ENCODE measurements around the gene NUAK1.

NUAK1 gene

GRCh38 chr12:106109168-106109910 is 29.4 kb downstream of the NUAK1 start:
- no peak for DNase-seq

DNA sequence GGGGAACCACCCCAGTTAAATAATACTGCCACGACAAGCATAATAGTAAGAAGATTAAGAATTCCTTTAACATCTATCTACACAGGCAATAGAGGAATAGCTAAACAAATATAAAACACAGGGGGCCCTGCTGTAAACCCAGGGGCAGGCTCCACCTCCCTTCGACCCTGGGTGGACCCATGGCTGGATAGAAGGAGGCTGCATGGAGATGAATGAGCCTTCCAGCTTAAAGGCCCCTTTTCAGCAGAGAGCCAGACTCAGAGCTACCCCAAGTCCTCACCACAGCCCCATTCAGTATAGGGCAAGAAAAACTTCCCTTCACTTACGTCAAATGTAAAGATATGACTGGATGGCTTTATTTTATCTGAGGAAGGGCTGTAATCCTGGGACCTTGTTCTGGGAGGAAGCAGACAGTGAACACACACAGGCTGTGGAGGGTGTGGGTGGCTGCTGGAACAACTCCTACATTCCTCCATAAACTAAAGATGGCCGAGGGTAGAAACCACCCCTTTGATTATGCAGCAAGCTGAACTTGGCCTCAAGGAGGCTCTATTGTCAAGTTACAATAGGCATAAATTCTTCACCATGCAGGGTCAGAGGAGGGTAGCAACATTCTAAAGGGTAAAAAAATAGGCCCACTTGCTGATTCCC is 30.4 kb downstream of the NUAK1 start:
- no peak for DNase-seq

DNA sequence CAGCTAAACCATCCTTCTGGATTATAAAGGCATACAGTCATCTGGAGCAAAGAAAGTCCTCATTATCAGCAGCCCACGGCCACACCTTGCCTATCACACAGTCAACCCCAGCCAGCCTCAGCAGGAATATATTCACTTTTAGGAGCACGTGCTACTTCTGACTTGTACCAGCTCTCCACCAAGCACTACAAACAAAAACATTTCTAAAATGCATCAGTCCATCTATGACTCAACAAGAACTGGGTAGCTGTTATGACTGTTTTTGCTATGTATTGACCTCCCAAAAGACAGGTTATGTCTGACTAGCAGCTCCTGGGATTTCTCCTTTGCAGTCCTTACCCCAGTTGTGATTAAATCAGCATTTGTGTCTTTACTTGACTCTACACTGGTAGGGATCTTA is 31.2 kb downstream of the NUAK1 start:
- no peak for DNase-seq

- peak; percentile 60 for DNase-seq
These were observed 31.9 kb downstream of the NUAK1 start for GRCh38 chr12:106106892-106107291.

GRCh38 chr12:106106061-106106566 is 32.6 kb downstream of the NUAK1 start:
- DNase-seq = peak; percentile 75

- DNase-seq = no peak
These were observed 37.0 kb downstream of the NUAK1 start for GRCh38 chr12:106101803-106102202.

DNA sequence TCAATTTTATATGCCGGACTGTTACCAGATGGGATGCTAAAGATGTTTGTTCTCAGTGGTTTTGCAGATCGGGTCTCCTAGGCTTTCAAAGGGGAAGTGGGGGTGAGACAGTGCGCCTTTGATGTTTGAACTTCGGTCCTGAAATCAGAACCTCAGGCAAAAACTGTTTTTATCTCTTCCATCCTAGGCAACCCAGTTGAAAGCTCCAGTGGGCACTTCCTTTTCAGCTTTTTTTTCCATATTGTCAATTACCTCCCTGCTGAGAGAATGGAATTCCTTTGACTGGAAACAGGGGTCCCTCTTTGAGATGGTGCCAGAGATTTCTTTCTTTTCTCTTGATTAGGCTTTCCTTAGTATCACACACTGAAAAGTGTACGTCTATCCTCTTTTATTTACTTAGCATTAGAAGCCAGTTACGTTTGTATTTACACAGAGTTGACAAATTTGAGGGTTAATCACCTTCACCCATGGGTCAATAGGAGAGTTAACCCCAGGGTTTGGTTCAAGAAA is 40.0 kb downstream of the NUAK1 start:
- DNase-seq = no peak

DNA sequence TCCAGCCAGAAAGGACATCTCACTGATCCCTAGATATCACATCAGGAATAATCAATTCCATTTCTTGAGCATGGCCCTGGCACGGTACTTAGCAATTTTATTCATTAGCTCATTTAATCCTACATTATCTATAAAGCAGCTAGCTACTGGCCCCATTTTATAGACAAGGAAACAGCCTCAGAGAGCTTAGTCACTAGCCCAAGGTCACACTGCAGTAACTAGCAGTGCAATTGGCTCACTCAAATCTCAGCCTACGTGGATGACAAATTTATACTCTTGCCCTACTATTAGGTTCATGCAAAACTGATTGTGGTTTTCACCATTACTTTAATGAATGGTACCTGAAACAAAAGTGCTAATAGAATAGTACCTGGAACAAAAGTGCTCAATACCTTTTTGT is 41.7 kb downstream of the NUAK1 start:
- no peak for DNase-seq

DNA sequence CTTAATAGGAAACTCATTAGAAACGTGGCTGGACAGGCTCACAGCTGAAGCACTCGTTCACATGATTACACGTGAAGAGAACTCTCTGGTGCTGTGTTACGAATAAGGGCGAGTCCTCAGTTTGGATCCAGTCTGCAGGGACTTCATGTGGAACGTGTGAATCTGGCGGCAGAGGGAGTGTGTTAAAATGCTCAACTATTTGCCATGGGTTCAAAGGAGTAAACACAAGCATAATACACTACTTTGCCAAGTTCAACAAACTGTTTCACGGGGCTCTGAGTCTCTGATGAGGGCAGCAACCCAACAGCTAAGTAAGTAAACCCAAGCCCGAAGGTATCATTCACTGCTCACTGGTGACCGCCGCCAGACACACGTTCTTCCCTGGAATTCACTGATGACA is 42.4 kb downstream of the NUAK1 start:
- peak; percentile 76 for DNase-seq

- no peak for DNase-seq
These were observed 44.5 kb downstream of the NUAK1 start for GRCh38 chr12:106094304-106094703.

- DNase-seq = no peak
These were observed 45.5 kb downstream of the NUAK1 start for GRCh38 chr12:106093246-106093645.

GRCh38 chr12:106091446-106091820 is 47.3 kb downstream of the NUAK1 start:
- DNase-seq = no peak

DNA sequence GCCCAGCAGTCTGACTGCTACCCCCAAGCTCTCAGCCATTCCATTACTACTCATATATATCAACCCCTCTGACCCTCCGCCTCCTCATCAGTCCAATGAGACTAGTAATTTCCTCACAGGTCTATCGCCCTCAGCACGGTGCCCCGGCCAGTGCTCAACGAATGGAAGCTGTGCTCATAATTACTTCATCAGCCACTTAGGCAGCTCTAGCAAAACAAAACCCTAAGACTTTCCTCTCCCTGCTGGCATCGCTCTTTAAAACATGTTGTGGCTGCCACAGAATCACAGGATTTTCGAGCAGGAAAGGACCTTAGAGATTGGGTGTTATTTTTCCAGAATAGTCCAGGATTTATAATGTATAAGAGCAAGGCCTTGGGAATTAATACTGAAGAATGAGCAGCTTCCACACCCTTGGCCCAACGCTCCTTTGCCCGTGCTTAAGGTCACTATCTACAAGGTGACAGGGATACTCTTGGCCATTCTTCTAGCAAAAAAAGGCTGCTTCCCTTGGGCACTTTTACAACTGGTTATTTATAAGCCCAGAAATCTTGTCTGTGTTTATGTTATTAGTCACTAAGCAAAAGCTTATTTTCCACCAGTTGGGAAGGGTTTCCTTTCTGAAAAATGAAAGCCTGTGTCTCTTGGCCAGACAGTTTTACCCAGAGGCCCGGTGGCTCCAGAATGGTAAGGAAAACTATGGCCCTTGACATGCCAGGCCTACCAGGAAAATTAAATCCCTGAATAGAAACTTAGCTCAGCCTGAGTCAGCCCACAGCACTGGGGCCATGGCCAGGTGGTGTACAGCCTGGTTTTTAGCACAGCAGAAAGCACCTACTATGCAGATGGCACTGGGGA is 47.9 kb downstream of the NUAK1 start:
- DNase-seq = no peak

DNA sequence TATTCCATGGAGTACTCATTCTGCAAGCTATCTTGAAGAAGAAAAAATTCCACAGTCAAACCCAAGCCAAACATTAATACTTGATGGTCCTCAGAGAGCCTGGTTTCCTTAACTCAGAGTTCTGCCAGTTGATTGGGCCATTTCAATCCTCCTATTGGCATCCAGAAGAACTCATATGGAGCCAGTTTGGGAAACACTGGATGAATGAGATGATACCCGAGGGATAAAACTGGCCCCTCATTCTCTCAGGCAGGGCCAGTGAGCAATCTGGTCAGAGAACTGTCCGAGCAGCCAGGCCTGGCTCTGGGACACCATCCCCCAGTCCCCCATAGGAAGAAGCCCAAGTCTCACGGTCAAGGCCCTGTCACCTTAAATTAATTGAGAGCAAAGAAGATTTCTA is 48.8 kb downstream of the NUAK1 start:
- DNase-seq = no peak

DNA sequence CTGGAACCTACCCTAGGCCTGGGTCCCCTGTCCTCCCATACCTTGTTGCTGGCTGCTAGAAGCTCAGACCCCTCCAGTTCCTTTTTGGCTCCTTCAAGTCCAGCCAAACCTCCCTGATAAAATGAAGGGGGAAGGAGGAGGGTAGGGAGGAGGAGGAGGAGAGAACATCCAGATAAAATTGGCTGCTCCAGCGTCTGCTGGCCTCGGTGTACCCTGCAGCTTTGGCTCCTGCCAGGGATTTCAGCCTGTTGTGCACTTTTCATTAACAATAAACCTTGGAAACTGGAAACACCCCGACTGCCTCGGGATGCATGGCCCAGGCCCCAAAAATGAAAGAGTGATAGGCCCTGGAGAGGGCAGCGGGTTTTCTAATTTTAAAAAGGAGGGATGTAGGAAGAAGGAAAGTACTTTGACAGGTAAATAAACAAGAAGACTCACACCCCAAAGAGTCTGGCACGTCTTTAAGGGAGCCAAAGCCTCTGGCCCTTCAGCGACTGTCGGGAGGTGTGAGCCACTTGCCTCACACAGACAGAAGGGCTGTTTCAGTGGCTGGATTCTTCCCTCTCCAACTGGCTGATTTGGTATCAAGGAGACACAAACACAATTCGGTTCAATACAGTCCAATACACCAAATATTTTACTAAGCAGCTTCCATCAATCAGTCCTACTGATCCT is 49.8 kb downstream of the NUAK1 start:
- DNase-seq = no peak

GRCh38 chr12:106088246-106088808 is 50.4 kb downstream of the NUAK1 start:
- no peak for DNase-seq

DNA sequence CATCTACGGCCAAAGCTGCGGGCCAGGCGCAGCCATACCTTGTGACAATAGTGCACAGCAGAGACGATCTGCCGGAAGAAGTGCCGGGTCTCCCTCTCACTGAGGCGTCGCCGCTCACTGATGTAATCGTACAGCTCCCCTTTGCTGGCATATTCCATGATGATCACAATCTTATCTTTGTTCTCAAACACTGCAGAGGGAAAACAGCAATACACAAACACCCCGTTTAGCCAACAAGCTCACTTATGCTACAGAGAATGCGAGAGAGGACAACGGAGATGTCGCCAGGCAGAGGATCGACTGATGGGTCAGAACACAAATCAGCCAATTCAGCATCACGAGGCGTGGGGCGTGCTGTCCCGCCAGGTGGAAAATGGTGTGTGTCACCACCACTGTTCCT is 52.1 kb downstream of the NUAK1 start:
- no peak for DNase-seq

DNA sequence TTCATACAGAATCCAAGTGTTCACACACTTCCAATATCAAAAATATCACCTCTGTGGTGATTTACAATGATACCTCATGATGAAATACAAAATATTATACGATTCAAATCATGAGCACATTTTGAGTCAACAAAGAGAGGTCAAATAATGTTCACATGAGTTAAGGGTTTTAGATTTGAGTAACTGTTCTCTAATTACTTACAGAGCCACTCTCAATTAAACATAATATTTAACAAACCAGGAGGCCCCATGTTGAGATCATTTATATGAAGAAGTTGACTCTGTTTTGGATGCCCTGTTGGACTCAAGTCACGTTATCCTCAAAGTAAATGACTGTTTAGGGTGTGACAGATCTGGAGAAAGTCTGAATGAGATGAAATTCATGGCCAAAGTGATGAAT is 53.5 kb downstream of the NUAK1 start:
- no peak for DNase-seq

DNA sequence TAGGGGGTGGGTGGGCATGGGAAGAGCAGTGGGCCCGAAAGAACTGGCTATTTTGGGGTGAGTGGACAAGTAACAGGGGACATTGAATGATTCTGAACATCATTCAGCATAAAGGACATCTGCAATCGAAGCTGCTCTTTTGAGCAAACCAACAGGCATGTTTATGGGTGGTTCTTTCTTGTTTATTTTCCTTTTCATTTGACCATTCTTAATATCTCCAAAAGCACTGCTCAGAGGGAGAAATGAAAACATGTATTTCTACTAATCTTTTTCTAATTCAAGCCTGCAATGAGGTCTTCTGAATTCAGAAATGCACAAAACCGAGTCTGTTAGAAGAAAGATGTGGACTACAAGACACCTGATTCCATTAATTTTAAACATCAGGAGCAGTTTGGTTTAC is 54.0 kb downstream of the NUAK1 start:
- no peak for DNase-seq

DNA sequence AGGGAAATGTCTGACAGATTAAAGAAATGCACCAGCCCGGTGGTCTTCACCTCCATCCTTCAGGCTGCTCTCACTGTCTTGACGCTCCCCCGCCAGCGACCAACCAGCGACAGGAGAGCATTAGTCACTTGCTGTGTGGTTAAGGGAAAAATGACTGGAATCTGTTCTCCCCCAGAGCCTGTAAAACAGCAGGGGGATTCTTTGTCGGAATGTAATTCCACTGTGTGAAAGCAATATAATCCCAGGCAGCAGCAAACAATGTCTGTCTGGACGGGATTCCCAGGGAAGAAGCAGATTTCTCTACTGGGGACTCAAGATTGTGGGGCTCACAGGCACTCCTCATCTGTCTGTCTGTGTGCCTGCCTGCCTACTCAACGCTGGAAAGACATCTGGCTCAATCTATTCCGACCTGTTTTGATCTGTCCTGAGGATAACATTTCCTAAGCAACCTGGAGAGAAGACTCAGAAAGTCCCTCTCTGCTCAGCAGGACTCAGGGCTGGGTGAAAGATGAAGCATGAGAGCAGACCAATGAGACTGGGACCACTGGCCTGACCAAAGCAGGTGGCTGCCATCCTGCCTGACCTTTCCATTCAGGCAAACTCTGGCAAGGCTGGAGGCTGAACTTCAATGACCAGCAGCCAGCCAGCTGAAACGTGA is 54.6 kb downstream of the NUAK1 start:
- DNase-seq = no peak

GRCh38 chr12:106082216-106083175 is 56.3 kb downstream of the NUAK1 start:
- no peak for DNase-seq
